CD4-positive, alpha-beta T cell treated with Interleukin-17A for 4 hours (primary cell): ENCODE data around the gene DPF3.

Source experiments
- DNase-seq: peaks from one replicate; pipeline ENCODE4 v3.0.0-alpha.2; 2020; ENCODE audit warnings: mixed read lengths

The DPF3 gene

DNA sequence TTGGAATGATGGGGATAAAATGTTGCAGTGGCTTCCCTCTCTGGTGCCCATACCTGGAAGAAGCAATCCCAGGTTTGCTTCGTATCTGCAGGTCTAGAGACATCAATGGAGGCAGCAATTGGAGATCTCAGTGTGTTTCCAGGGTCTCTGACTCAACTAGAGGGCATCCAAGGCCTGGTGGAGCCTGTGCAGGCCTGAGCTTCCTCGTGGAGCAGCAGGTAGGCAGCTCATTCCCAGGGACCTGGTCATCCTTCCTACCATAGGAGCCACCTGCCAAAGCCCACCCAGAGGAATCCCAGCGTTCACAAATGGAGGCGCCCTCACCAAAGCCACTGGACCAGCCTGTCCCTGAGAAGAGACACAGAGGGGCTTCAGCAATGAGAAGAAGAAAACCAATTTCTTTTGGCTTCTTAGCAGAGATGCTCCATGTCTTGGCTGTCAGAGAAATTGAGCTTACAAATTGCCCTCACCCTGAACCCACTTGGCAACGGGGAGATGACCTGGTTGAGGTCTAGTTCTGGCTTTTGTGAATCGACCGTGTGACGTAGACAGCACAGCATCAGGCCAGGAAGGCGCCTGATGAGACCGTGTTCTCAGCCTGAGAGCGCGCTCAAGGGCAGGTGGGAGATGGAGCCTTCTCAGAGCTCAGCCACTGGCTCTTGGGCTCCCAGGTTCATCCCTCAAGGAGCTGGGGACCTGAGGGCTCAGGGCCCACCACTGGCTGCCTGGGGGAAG lies 283.6 kb downstream of the DPF3 start:
- no peak for DNase-seq

GRCh38 chr14:72609205-72609916 lies 284.5 kb downstream of the DPF3 start:
- no peak for DNase-seq

DNA sequence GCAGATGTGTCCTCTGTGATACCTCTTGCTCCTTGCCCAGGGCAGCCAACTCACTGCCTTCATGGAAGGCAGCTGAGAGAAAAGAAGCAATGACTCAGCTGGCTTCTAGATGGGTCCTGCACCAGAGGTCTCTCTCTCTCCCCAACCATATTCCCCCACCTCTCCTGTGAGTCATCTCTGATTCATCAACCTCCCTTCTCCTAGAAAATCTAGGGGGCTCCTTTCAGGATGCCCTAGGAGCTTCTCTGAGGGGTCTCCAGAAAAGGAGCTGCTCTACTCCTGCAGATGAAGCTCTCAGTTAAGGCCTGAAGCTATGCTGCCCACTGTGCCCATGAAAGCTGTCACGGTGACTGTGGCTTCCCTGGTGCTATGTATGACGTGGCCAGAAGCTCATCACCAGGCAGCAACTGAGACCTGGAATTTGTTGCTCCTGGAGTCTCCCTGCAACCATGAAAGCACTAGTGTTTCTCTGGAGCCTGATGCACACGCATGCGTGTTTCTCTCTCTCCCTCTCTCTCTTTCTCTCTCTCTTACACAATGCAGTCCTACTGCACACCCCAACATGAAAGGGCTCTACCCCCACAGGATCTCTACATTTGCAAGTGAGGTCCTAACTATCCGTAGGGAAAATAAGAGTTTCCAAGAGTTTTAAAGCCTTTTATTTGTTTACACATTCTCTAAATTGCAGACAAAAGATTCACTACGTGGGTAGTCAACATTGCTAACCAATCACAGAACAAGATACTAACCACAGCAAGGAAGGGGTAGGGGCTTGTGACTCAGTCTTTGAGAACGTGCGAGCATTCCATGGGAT lies 285.3 kb downstream of the DPF3 start:
- DNase-seq, result no peak

- DNase-seq, result no peak
Measured at GRCh38 chr14:72607386-72608130, 286.3 kb downstream of the DPF3 start.

- no peak for DNase-seq
Measured at GRCh38 chr14:72606879-72607278, 287.0 kb downstream of the DPF3 start.

GRCh38 chr14:72605921-72606220 lies 288.0 kb downstream of the DPF3 start:
- DNase-seq, result no peak

- DNase-seq, result no peak
Measured at GRCh38 chr14:72605096-72605920, 288.6 kb downstream of the DPF3 start.

DNA sequence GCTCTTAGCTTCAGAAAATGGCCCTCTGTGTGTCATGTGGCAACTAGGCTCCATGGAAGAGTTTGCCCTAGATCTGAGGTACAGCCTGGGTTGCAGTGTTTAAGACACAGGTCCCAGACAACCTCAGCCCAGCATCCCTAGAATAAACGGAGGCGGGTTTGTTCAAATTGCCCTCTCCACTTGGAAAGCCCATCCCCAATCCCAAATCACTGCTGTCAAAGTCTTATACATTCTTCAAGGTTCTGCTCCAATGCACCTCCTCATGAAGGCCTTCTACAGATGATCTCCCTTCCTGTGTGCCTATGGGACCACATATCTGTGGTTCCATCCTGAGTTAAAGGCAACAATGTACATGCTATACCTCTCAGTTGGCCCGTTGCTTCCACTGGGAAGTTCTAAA lies 289.8 kb downstream of the DPF3 start:
- DNase-seq, result no peak

DNA sequence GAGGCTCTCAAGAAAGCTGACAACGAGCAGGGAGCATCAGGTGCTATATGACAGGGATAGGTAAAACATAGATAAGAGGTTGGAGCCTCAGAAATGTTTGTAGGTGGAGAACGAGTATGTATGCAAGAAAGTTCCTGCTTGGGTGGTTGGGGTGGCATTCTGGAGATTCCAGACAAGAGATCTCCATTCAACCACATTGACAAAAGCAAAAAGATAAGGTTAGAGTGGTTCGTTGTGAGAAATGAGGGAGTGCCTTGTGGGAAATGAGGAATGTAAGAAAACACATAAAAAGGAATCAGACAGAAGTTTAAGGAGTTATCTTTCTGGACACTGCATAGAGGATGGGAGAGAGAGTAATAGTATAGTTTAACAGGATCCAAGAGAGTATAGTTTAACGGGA lies 290.3 kb downstream of the DPF3 start:
- DNase-seq, result no peak

DNA sequence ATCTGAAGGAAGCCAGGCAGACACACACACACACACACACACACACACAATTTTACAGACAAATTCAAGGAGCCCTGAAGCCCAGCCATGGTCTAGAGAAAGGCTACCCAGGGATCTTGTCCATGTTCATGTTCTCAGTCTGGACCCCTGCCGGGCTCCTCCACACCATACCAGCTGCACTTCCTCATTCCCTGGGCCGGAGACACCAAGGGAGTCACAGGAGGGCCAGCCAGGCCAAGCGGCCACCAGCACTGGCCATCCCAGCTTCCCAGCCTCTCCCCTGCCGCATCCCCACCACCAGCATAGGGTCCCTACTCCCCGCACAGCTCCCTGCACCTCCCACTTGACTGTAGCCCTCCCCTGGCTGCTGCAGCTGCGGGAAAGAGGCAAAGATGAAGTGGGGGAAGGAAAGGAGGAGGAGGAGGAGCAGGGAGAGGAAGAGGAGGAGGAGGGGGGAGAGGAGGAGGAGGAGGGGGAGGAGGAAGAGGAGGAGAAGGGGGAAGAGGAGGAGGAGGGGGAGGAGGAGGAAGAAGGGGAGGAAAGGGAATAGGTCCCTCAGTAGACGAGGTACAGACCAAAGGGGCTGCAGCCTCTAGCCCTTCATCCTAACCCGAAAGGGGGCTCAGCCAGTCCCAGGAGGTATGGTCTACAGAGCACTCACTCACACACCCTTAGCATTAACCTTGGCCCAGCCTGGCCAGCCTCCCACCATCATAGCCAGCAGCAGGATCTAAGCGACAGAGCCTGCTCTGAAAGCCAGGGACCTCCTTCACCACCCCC lies 293.2 kb downstream of the DPF3 start:
- DNase-seq, result no peak

DNA sequence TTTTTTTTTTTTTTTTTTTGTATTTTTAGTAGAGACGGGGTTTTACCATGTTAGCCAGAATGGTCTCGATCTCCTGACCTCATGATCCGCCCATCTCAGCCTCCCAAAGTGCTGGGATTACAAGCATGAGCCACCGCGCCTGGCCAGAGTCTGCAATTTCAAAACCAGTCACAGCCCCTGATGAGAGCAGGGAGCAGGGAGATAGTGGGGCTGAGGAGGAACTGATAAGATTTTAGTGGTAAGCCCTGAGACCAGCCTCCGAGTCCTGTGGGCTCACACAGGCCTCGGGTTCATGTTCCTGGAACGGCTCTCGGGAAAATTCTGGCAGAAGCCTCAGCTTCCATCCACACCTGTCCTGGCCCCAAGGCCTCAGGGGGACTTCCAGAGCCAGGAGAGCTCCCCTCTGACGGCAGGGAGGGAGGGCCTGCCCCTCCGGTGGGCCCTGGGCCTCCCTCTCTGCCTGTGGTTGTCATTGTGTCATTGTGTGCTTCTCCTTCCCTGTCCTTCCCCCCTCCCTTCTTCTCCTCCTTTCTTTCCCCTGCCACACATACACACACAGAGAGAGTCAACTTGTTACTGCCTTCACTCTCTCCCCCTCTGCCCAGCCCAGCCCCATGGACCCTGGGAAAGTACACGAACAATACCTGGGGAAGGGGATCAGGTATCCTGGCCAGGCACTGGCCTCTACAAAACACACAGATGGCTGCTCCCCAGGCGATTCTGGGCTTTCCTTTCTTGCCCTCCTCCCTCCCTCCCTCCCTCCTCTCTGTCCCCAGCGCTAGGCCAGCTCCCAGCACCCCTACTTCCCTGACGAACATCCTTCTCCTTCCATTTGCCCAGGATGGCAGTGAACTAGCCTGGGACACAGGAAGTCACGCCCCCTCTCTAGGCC lies 294.1 kb downstream of the DPF3 start:
- DNase-seq, result no peak

GRCh38 chr14:72598306-72598705 lies 295.6 kb downstream of the DPF3 start:
- DNase-seq, result no peak

GRCh38 chr14:72597252-72598233 lies 296.4 kb downstream of the DPF3 start:
- no peak for DNase-seq

DNA sequence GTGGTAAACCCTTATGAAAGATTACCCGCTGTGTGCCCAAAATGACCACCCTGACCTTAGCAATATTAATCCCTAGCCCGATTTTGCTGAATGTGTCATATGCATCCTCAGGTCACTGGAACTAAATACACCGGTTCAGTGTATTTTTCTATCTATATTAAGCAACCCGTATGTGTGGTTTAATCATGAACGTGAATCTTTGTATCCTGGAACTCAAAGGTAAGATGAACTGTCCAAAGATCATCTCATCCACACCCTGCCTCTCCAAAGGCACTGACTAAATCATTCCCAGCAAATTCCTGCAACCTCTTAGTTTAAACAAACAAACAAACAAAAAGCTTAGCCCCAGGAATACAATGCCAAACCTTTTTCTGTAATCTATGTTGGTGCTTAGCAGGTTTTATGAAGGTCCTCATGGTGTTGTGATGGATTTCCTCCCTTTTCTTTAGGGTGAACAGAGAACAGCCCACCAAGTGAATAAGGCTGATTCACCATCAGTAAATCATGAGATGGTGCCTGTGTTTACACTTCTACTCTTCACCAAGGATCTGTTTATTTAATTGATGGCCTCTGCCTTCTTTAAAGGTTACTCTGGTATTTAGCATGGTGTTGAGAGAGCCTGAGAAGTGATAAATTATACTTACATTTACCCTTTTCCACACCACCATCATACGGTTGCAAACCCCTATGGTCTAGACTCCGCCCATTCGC lies 298.6 kb downstream of the DPF3 start:
- DNase-seq, result no peak

DNA sequence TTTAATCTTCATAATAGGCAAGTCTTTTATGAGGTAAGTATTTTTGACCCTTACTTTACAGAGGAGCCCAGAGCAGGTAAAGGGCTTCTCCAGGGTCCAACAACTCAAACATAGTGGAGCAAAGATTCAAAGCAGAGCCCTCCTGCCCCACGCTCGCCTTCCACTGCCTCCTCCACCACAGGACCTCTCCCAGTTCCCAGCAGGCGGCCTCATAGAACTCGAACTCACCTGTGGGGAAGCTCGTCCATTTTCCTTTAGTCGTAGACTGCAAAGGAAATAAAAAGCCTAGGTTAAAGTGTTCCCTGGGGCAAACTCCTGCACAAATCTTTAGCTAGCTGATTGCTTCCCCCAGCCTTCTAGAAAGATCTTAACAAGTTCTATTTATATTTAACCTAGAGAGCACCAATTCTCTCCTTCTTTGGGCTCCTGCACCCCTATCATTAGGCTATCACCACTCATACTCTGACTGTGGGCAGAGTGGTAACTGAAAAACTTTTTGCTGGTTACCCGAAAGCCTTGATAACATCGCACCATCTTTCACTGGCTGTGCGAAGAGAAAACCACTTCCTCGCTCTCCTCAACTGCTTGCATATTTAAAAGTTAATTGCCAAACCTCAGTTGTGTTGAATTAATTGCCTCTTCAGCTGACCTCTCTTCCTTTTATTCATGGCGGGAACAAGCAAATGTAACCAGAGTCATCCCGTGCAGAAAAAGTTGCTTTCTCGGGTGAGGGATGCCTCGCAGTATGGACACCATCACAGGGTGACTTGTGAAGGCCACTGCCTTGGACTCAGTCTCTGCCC lies 299.6 kb downstream of the DPF3 start:
- DNase-seq, result peak; percentile 29

DNA sequence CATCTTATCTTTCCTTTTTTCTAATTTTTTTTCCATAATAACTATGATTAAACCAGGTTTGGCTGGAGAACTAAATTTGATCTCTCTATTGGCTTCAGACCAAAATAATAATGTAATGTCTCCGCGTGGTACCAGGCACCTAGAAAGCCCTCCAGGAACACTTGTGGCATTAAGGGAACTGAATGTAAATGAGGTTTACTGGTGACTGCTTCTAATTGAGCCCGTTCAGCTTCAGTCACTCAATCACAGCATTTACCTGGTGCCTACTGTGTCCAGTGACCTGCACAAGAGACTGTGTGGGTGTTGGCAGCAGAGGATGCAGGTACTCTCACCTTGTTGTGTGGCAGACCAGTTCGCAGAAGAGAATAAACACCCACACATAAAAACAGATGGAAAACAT lies 302.5 kb downstream of the DPF3 start:
- no peak for DNase-seq

DNA sequence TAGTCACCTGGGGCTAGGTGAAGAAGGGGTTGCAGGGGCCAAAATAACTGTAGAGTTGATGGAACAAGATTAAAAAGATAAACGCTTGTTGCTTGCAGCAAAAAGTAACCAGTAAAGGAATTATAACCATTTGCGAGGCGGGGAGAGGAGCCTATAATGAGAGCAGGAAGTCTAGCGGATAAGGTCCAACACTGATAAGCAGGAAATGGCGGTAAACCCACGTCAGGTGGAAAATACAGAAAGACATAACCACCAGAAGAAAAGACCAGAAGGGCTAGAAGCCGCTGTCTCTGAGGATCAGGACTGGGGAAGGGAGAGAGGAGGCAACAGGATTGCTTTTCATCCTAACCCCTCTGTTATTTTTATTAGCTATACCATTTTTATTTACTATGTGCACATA lies 303.3 kb downstream of the DPF3 start:
- DNase-seq, result peak; percentile 24

DNA sequence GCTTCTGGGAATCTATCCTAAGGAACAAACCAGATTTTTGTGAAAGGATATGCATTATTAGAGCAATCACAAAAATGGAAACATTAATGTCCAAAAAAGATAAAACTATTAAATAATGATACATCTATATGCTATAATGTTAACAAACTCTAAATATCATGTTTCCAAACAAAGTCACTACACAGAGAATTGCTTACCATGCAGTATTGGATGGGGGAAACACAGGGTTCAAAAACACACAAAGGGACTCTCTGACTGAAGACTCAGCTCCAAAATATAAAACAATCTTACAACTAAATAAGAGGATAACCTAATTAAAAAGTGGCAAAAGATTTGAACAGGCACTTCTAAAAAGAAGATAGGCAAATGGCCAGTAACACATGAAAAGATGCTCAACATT lies 304.2 kb downstream of the DPF3 start:
- DNase-seq, result no peak
